ENCODE data around the gene MYCBP.
"Not testable (repeated sequence)": the region's sequence is repeated elsewhere in the genome, so short reads cannot be mapped to it uniquely, and the experiment has no call there.

MYCBP gene

GRCh38 chr1:38873027-38873969 is at the start of gene MYCBP:
Gene MYCBP (minus strand): TSS chr1:38873348. CDS start chr1:38873305, 43 bp downstream.
- no peaks in the 10 kb centered on the region for H3K27me3 ChIP-seq (ENCODE audit: control insufficient read depth in 2 of 2, insufficient read depth in 2 of 2, low read length in 2 of 2)
- H3K9ac ChIP-seq (ENCODE audit: low read depth in 1 of 2, low read length in 2 of 2) = peak within 1 kb of the TSS; percentile 76 to 77
- H3K36me3 ChIP-seq (ENCODE audit: control insufficient read depth in 2 of 2, insufficient read depth in 2 of 2, low read length in 2 of 2) = no peaks in the 10 kb centered on the region
- H3K4me1 ChIP-seq (ENCODE audit: control insufficient read depth in 2 of 2, insufficient read depth in 2 of 2, low read length in 2 of 2) = peaks cover 8 to 13% of the 10 kb centered on the region in 2 donors
- no peaks in the 10 kb centered on the region for H3K9me3 ChIP-seq (ENCODE audit: control insufficient read depth in 2 of 2, low read length in 2 of 2)
- H3K4me3 ChIP-seq (ENCODE audit: low read length in 2 of 2) = peak within 1 kb of the TSS; percentile 85 to 91
- H3K27ac ChIP-seq (ENCODE audit: low read depth in 2 of 2, low read length in 2 of 2) = peak within 1 kb of the TSS; percentile 48 to 65

- H3K27ac ChIP-seq (ENCODE audit: low read depth in 2 of 2, low read length in 2 of 2) = no peak overlapping the region
- H3K9me3 ChIP-seq (ENCODE audit: control insufficient read depth in 2 of 2, low read length in 2 of 2) = no peaks in the 10 kb centered on the region
- H3K27me3 ChIP-seq (ENCODE audit: control insufficient read depth in 2 of 2, insufficient read depth in 2 of 2, low read length in 2 of 2) = no peaks in the 10 kb centered on the region
- H3K9ac ChIP-seq (ENCODE audit: low read depth in 1 of 2, low read length in 2 of 2) = no peak overlapping the region
- H3K4me1 ChIP-seq (ENCODE audit: control insufficient read depth in 2 of 2, insufficient read depth in 2 of 2, low read length in 2 of 2) = peaks cover 0 to 3% of the 10 kb centered on the region in 2 donors
- H3K4me3 ChIP-seq (ENCODE audit: low read length in 2 of 2) = no peak overlapping the region
- peaks cover 7 to 19% of the 10 kb centered on the region in 2 donors for H3K36me3 ChIP-seq (ENCODE audit: control insufficient read depth in 2 of 2, insufficient read depth in 2 of 2, low read length in 2 of 2)
Observed at GRCh38 chr1:38919130-38919529, 46.0 kb upstream of the MYCBP start.

- peaks cover 7 to 19% of the 10 kb centered on the region in 2 donors for H3K36me3 ChIP-seq (ENCODE audit: control insufficient read depth in 2 of 2, insufficient read depth in 2 of 2, low read length in 2 of 2)
- H3K9me3 ChIP-seq (ENCODE audit: control insufficient read depth in 2 of 2, low read length in 2 of 2) = no peaks in the 10 kb centered on the region
- H3K27me3 ChIP-seq (ENCODE audit: control insufficient read depth in 2 of 2, insufficient read depth in 2 of 2, low read length in 2 of 2) = no peaks in the 10 kb centered on the region
- no peak overlapping the region for H3K4me3 ChIP-seq (ENCODE audit: low read length in 2 of 2)
- H3K27ac ChIP-seq (ENCODE audit: low read depth in 2 of 2, low read length in 2 of 2) = no peak overlapping the region
- no peak overlapping the region for H3K9ac ChIP-seq (ENCODE audit: low read depth in 1 of 2, low read length in 2 of 2)
- H3K4me1 ChIP-seq (ENCODE audit: control insufficient read depth in 2 of 2, insufficient read depth in 2 of 2, low read length in 2 of 2) = peaks cover 0 to 3% of the 10 kb centered on the region in 2 donors
Observed at GRCh38 chr1:38918568-38918967, 45.4 kb upstream of the MYCBP start.

- no peaks in the 10 kb centered on the region for H3K9me3 ChIP-seq (ENCODE audit: control insufficient read depth in 2 of 2, low read length in 2 of 2)
- H3K4me3 ChIP-seq (ENCODE audit: low read length in 2 of 2) = no peak overlapping the region
- H3K9ac ChIP-seq (ENCODE audit: low read depth in 1 of 2, low read length in 2 of 2) = no peak overlapping the region
- H3K4me1 ChIP-seq (ENCODE audit: control insufficient read depth in 2 of 2, insufficient read depth in 2 of 2, low read length in 2 of 2) = no peaks in the 10 kb centered on the region
- no peaks in the 10 kb centered on the region for H3K27me3 ChIP-seq (ENCODE audit: control insufficient read depth in 2 of 2, insufficient read depth in 2 of 2, low read length in 2 of 2)
- no peak overlapping the region for H3K27ac ChIP-seq (ENCODE audit: low read depth in 2 of 2, low read length in 2 of 2)
- peaks cover 7 to 19% of the 10 kb centered on the region in 2 donors for H3K36me3 ChIP-seq (ENCODE audit: control insufficient read depth in 2 of 2, insufficient read depth in 2 of 2, low read length in 2 of 2)
Observed at GRCh38 chr1:38917772-38918171, 44.6 kb upstream of the MYCBP start.

GRCh38 chr1:38917337-38917736 is 44.2 kb upstream of the MYCBP start:
- H3K4me3 ChIP-seq (ENCODE audit: low read length in 2 of 2) = no peak overlapping the region
- H3K36me3 ChIP-seq (ENCODE audit: control insufficient read depth in 2 of 2, insufficient read depth in 2 of 2, low read length in 2 of 2) = peaks cover 7 to 19% of the 10 kb centered on the region in 2 donors
- H3K4me1 ChIP-seq (ENCODE audit: control insufficient read depth in 2 of 2, insufficient read depth in 2 of 2, low read length in 2 of 2) = no peaks in the 10 kb centered on the region
- no peak overlapping the region for H3K27ac ChIP-seq (ENCODE audit: low read depth in 2 of 2, low read length in 2 of 2)
- no peak overlapping the region for H3K9ac ChIP-seq (ENCODE audit: low read depth in 1 of 2, low read length in 2 of 2)
- H3K27me3 ChIP-seq (ENCODE audit: control insufficient read depth in 2 of 2, insufficient read depth in 2 of 2, low read length in 2 of 2) = no peaks in the 10 kb centered on the region
- H3K9me3 ChIP-seq (ENCODE audit: control insufficient read depth in 2 of 2, low read length in 2 of 2) = no peaks in the 10 kb centered on the region

- no peaks in the 10 kb centered on the region for H3K27me3 ChIP-seq (ENCODE audit: control insufficient read depth in 2 of 2, insufficient read depth in 2 of 2, low read length in 2 of 2)
- H3K36me3 ChIP-seq (ENCODE audit: control insufficient read depth in 2 of 2, insufficient read depth in 2 of 2, low read length in 2 of 2) = peaks cover 7 to 19% of the 10 kb centered on the region in 2 donors
- no peak overlapping the region for H3K9ac ChIP-seq (ENCODE audit: low read depth in 1 of 2, low read length in 2 of 2)
- no peak overlapping the region for H3K27ac ChIP-seq (ENCODE audit: low read depth in 2 of 2, low read length in 2 of 2)
- H3K4me3 ChIP-seq (ENCODE audit: low read length in 2 of 2) = no peak overlapping the region
- H3K4me1 ChIP-seq (ENCODE audit: control insufficient read depth in 2 of 2, insufficient read depth in 2 of 2, low read length in 2 of 2) = no peaks in the 10 kb centered on the region
- no peaks in the 10 kb centered on the region for H3K9me3 ChIP-seq (ENCODE audit: control insufficient read depth in 2 of 2, low read length in 2 of 2)
Observed at GRCh38 chr1:38915352-38915948, 42.3 kb upstream of the MYCBP start.

GRCh38 chr1:38914908-38915307 is 41.8 kb upstream of the MYCBP start:
- not testable (repeated sequence) for H3K4me1 ChIP-seq (ENCODE audit: control insufficient read depth in 2 of 2, insufficient read depth in 2 of 2, low read length in 2 of 2); H3K4me3 ChIP-seq (ENCODE audit: low read length in 2 of 2); H3K27me3 ChIP-seq (ENCODE audit: control insufficient read depth in 2 of 2, insufficient read depth in 2 of 2, low read length in 2 of 2); H3K9me3 ChIP-seq (ENCODE audit: control insufficient read depth in 2 of 2, low read length in 2 of 2); H3K27ac ChIP-seq (ENCODE audit: low read depth in 2 of 2, low read length in 2 of 2); H3K9ac ChIP-seq (ENCODE audit: low read depth in 1 of 2, low read length in 2 of 2)
- peaks cover 7 to 19% of the 10 kb centered on the region in 2 donors for H3K36me3 ChIP-seq (ENCODE audit: control insufficient read depth in 2 of 2, insufficient read depth in 2 of 2, low read length in 2 of 2)

- Histone ChIP-seq H3K9ac (ENCODE audit: low read depth in 1 of 2, low read length in 2 of 2) (no peak overlapping the region), H3K27ac (ENCODE audit: low read depth in 2 of 2, low read length in 2 of 2) (no peak overlapping the region), H3K27me3 (ENCODE audit: control insufficient read depth in 2 of 2, insufficient read depth in 2 of 2, low read length in 2 of 2) (no peaks in the 10 kb centered on the region), H3K36me3 (ENCODE audit: control insufficient read depth in 2 of 2, insufficient read depth in 2 of 2, low read length in 2 of 2) (peaks cover 4 to 7% of the 10 kb centered on the region in 2 donors), H3K4me1 (ENCODE audit: control insufficient read depth in 2 of 2, insufficient read depth in 2 of 2, low read length in 2 of 2) (no peaks in the 10 kb centered on the region), H3K4me3 (ENCODE audit: low read length in 2 of 2) (no peak overlapping the region), H3K9me3 (ENCODE audit: control insufficient read depth in 2 of 2, low read length in 2 of 2) (no peaks in the 10 kb centered on the region)
Observed at GRCh38 chr1:38908821-38909220, 35.7 kb upstream of the MYCBP start.

- Histone ChIP-seq H3K4me3 (ENCODE audit: low read length in 2 of 2) (no peak overlapping the region), H3K4me1 (ENCODE audit: control insufficient read depth in 2 of 2, insufficient read depth in 2 of 2, low read length in 2 of 2) (no peaks in the 10 kb centered on the region), H3K9ac (ENCODE audit: low read depth in 1 of 2, low read length in 2 of 2) (no peak overlapping the region), H3K9me3 (ENCODE audit: control insufficient read depth in 2 of 2, low read length in 2 of 2) (no peaks in the 10 kb centered on the region), H3K27me3 (ENCODE audit: control insufficient read depth in 2 of 2, insufficient read depth in 2 of 2, low read length in 2 of 2) (no peaks in the 10 kb centered on the region), H3K36me3 (ENCODE audit: control insufficient read depth in 2 of 2, insufficient read depth in 2 of 2, low read length in 2 of 2) (peaks cover 4 to 7% of the 10 kb centered on the region in 2 donors), H3K27ac (ENCODE audit: low read depth in 2 of 2, low read length in 2 of 2) (no peak overlapping the region)
Observed at GRCh38 chr1:38905985-38906384, 32.8 kb upstream of the MYCBP start.

- H3K4me1 ChIP-seq (ENCODE audit: control insufficient read depth in 2 of 2, insufficient read depth in 2 of 2, low read length in 2 of 2) = no peaks in the 10 kb centered on the region
- no peaks in the 10 kb centered on the region for H3K9me3 ChIP-seq (ENCODE audit: control insufficient read depth in 2 of 2, low read length in 2 of 2)
- H3K9ac ChIP-seq (ENCODE audit: low read depth in 1 of 2, low read length in 2 of 2) = no peak overlapping the region
- no peaks in the 10 kb centered on the region for H3K27me3 ChIP-seq (ENCODE audit: control insufficient read depth in 2 of 2, insufficient read depth in 2 of 2, low read length in 2 of 2)
- no peak overlapping the region for H3K27ac ChIP-seq (ENCODE audit: low read depth in 2 of 2, low read length in 2 of 2)
- no peaks in the 10 kb centered on the region for H3K36me3 ChIP-seq (ENCODE audit: control insufficient read depth in 2 of 2, insufficient read depth in 2 of 2, low read length in 2 of 2)
- H3K4me3 ChIP-seq (ENCODE audit: low read length in 2 of 2) = no peak overlapping the region
Observed at GRCh38 chr1:38899560-38899959, 26.4 kb upstream of the MYCBP start.
